ENCODE results near the gene KCNN1.
"Not testable (repeated sequence)": the region's sequence is repeated elsewhere in the genome, so short reads cannot be mapped to it uniquely, and the experiment has no call there.

- TF ChIP-seq POLR2A (IDR thresholded peaks at IDR 0.05); CTCF (IDR thresholded peaks at IDR 0.05 in 4 of 5, conservative IDR thresholded peaks at IDR 0.05 in 1 of 5): not testable (repeated sequence)
These were observed 65.2 kb downstream of the KCNN1 start for GRCh38 chr19:18032102-18032501.
